Cerebellar cortex (tissue), 1 donor: Measurements from ENCODE around the gene MSMP.
A peak's percentile ranks its signal among the peaks of the same experiment; 100 is the strongest.

ENCODE experiments used
- DNase-seq: peaks from one replicate; pipeline ENCODE4 v3.0.0-alpha.2; 2015; ENCODE audit warnings: low spot score

Gene MSMP

GRCh38 chr9:35719546-35719945 lies 34.5 kb downstream of the MSMP start:
- DNase-seq: no peak

- no peak for DNase-seq
These were observed 35.2 kb downstream of the MSMP start for GRCh38 chr9:35718721-35719511.

- no peak for DNase-seq
These were observed 36.8 kb downstream of the MSMP start for GRCh38 chr9:35717132-35717870.

GRCh38 chr9:35716230-35716629 lies 37.8 kb downstream of the MSMP start:
- peak; percentile 95 for DNase-seq

- no peak for DNase-seq
These were observed 39.4 kb downstream of the MSMP start for GRCh38 chr9:35714579-35715252.

- peak; percentile 71 for DNase-seq
These were observed 40.0 kb downstream of the MSMP start for GRCh38 chr9:35714123-35714522.

GRCh38 chr9:35713578-35713977 lies 40.5 kb downstream of the MSMP start:
- DNase-seq: no peak

- no peak for DNase-seq
These were observed 41.2 kb downstream of the MSMP start for GRCh38 chr9:35712762-35713400.

- no peak for DNase-seq
These were observed 42.3 kb downstream of the MSMP start for GRCh38 chr9:35711501-35712428.

GRCh38 chr9:35710818-35711500 lies 43.1 kb downstream of the MSMP start:
- no peak for DNase-seq

- DNase-seq: no peak
These were observed 45.9 kb downstream of the MSMP start for GRCh38 chr9:35708146-35708545.

GRCh38 chr9:35706951-35707350 lies 47.1 kb downstream of the MSMP start:
- DNase-seq: no peak

GRCh38 chr9:35705836-35706430 lies 48.1 kb downstream of the MSMP start:
- DNase-seq: peak; percentile 92

- DNase-seq: no peak
These were observed 48.7 kb downstream of the MSMP start for GRCh38 chr9:35705372-35705771.

- no peak for DNase-seq
These were observed 50.0 kb downstream of the MSMP start for GRCh38 chr9:35703906-35704672.
